IMR-90 (cell line): ENCODE data around the gene TK2. TPM values are rescaled to one million over a fixed set of nuclear protein-coding genes. Genes with fewer than 3 reads are reported as not detected.

Source experiments
- ATAC-seq: fragments of 200-7000 bp; cut with Tn5 transposase; 2 replicates; pipeline ENCODE4 v1.9.1; 2020; ENCODE audit warnings: low read depth, mild to moderate bottlenecking, moderate library complexity
- BruUV-seq: library from RNA; stranded (reverse); fragments of 400-500 nt; replicated peaks from 2 replicates; lab custom pipeline; 2021; lab: Mats Ljungman, UMichigan
- CTCF ChIA-PET: fragments of 300-600 bp; formaldehyde crosslinking; extraction: SDS; loops from one replicate; lab custom pipeline; 2021; ENCODE audit warnings: antibody characterized with exemption; lab: Yijun Ruan, JAX
- POLR2A ChIA-PET: fragments of 300-600 bp; sonication (Branson Sonifier 250); formaldehyde crosslinking; loops from one replicate; lab custom pipeline; 2022; ENCODE audit warnings: antibody characterized with exemption; ENCODE audit not compliant: unreplicated experiment; lab: Charles Lee
- DNase-seq: peaks from one replicate; pipeline ENCODE4 v3.0.0; 2013
- H2AFZ ChIP-seq: replicated peaks from 2 replicates; pipeline ENCODE3; 2013; ENCODE audit warnings: low read length, mild to moderate bottlenecking; ENCODE audit not compliant: poor library complexity
- H2AK5ac ChIP-seq: 2 replicates; pipeline ENCODE4 v1.6.1; 2013; ENCODE audit warnings: low read depth, low read length, inconsistent platforms
- H2AK9ac ChIP-seq: replicated peaks from 2 replicates; pipeline ENCODE3; 2013; ENCODE audit warnings: mild to moderate bottlenecking, low read depth, low read length, moderate library complexity; ENCODE audit not compliant: poor library complexity
- H2BK120ac ChIP-seq: 2 replicates; pipeline ENCODE4 v1.6.1; 2013; ENCODE audit warnings: low read depth, low read length, inconsistent platforms
- H2BK15ac ChIP-seq: 3 replicates; pipeline ENCODE4 v1.6.1; 2013; ENCODE audit warnings: low read depth, low read length, inconsistent platforms
- H2BK20ac ChIP-seq: 2 replicates; pipeline ENCODE4 v1.6.1; 2013; ENCODE audit warnings: low read depth, mild to moderate bottlenecking, inconsistent platforms, low read length, moderate library complexity
- H2BK5ac ChIP-seq: 2 replicates; pipeline ENCODE4 v1.6.1; 2013; ENCODE audit warnings: mild to moderate bottlenecking, low read depth, low read length, inconsistent platforms; ENCODE audit not compliant: poor library complexity, severe bottlenecking
- H3K14ac ChIP-seq: replicated peaks from 2 replicates; pipeline ENCODE4 v1.6.1; 2013; ENCODE audit warnings: low read depth, low read length, inconsistent platforms
- H3K18ac ChIP-seq: 2 replicates; pipeline ENCODE4 v1.6.1; 2013; ENCODE audit warnings: low read depth, low read length, control low read depth
- H3K23ac ChIP-seq: 2 replicates; pipeline ENCODE4 v1.6.1; 2013; ENCODE audit warnings: low read depth, low read length, inconsistent platforms
- H3K27ac ChIP-seq: 2 replicates; pipeline ENCODE4 v1.5.1; 2013; ENCODE audit warnings: mild to moderate bottlenecking, control low read depth, low read length; ENCODE audit not compliant: insufficient read depth
- H3K27me3 ChIP-seq: 2 replicates; pipeline ENCODE4 v1.6.1; 2013; ENCODE audit warnings: low read length; ENCODE audit not compliant: control insufficient read depth, insufficient read depth
- H3K36me3 ChIP-seq: 2 replicates; pipeline ENCODE4 v1.6.1; 2013; ENCODE audit warnings: low read length, mixed read lengths; ENCODE audit not compliant: control insufficient read depth, insufficient read depth
- H3K4ac ChIP-seq: 2 replicates; pipeline ENCODE4 v1.6.1; 2013; ENCODE audit warnings: low read depth, low read length, inconsistent platforms
- H3K4me1 ChIP-seq: 2 replicates; pipeline ENCODE4 v1.6.1; 2013; ENCODE audit warnings: low read length, mixed read lengths; ENCODE audit not compliant: control insufficient read depth, insufficient read depth
- H3K4me2 ChIP-seq: 2 replicates; pipeline ENCODE4 v1.6.1; 2013; ENCODE audit warnings: low read depth, mild to moderate bottlenecking, control low read depth, low read length, moderate library complexity
- H3K4me3 ChIP-seq: 2 replicates; pipeline ENCODE4 v1.5.1; 2013; ENCODE audit warnings: low read depth, mild to moderate bottlenecking, control low read depth, low read length, moderate library complexity; ENCODE audit not compliant: insufficient read depth
- H3K56ac ChIP-seq: 2 replicates; pipeline ENCODE4 v1.6.1; 2013; ENCODE audit warnings: low read length, inconsistent platforms; ENCODE audit not compliant: insufficient read depth; ENCODE audit errors: extremely low read depth
- H3K79me1 ChIP-seq, 2 experiments: 2 replicates each; pipeline ENCODE4 v1.6.1; 2013; ENCODE audit warnings: low read length in 2 of 2, inconsistent platforms in 1 of 2, low read depth in 1 of 2
- H3K9ac ChIP-seq: 2 replicates; pipeline ENCODE4 v1.6.1; 2013; ENCODE audit warnings: low read depth, low read length, control low read depth
- H3K9me1 ChIP-seq: 2 replicates; pipeline ENCODE4 v1.6.1; 2013; ENCODE audit warnings: low read length, inconsistent platforms; ENCODE audit not compliant: insufficient read depth
- H3K9me3 ChIP-seq: 2 replicates; pipeline ENCODE4 v1.6.1; 2013; ENCODE audit warnings: low read length; ENCODE audit not compliant: control insufficient read depth, insufficient read depth
- H4K20me1 ChIP-seq: 2 replicates; pipeline ENCODE4 v1.6.1; 2013; ENCODE audit warnings: low read length, inconsistent platforms; ENCODE audit not compliant: insufficient read depth
- H4K5ac ChIP-seq: 2 replicates; pipeline ENCODE4 v1.6.1; 2013; ENCODE audit warnings: mild to moderate bottlenecking, low read depth, low read length, control low read depth
- H4K8ac ChIP-seq, 2 experiments: 2 replicates each; pipeline ENCODE4 v1.6.1; 2013; ENCODE audit warnings: low read depth in 2 of 2, low read length in 2 of 2, control low read depth in 1 of 2, inconsistent platforms in 1 of 2
- H4K91ac ChIP-seq: 2 replicates; pipeline ENCODE4 v1.6.1; 2013; ENCODE audit warnings: low read depth, low read length, inconsistent platforms; ENCODE audit not compliant: insufficient read depth
- BHLHE40 ChIP-seq: fragments of 150-350 bp; IDR thresholded peaks from 2 replicates; pipeline ENCODE4 v1.6.1; 2016; ENCODE audit warnings: mild to moderate bottlenecking, low read depth, low read length
- CEBPB ChIP-seq: IDR thresholded peaks from 2 replicates; pipeline ENCODE4 v1.6.1; 2012; ENCODE audit warnings: low read depth, low read length, improper control_type of control experiment
- CHD1 ChIP-seq: IDR thresholded peaks from 2 replicates; pipeline ENCODE4 v1.6.1; 2012; ENCODE audit warnings: low read depth, low read length, improper control_type of control experiment
- FOS ChIP-seq: fragments of 150-350 bp; IDR thresholded peaks from 2 replicates; pipeline ENCODE4 v1.6.1; 2016; ENCODE audit warnings: low read depth, low read length
- MAFK ChIP-seq: IDR thresholded peaks from 2 replicates; pipeline ENCODE4 v1.6.1; 2012; ENCODE audit warnings: low read depth, low read length, improper control_type of control experiment
- MAZ ChIP-seq: IDR thresholded peaks from 2 replicates; pipeline ENCODE4 v1.6.1; 2012; ENCODE audit warnings: low read depth, mild to moderate bottlenecking, low read length, improper control_type of control experiment, moderate library complexity, borderline replicate concordance
- MXI1 ChIP-seq: IDR thresholded peaks from 2 replicates; pipeline ENCODE4 v1.6.1; 2012; ENCODE audit warnings: low read depth, mild to moderate bottlenecking, low read length, moderate library complexity, borderline replicate concordance
- NFE2L2 ChIP-seq: fragments of 150-350 bp; IDR thresholded peaks from 2 replicates; pipeline ENCODE4 v1.6.1; 2016; ENCODE audit warnings: low read depth, mild to moderate bottlenecking, low read length
- POLR2A ChIP-seq: IDR thresholded peaks from 2 replicates; pipeline ENCODE4 v1.6.1; 2012; ENCODE audit warnings: mild to moderate bottlenecking, low read depth, low read length
- RAD21 ChIP-seq: IDR thresholded peaks from 2 replicates; pipeline ENCODE4 v1.6.1; 2012; ENCODE audit warnings: low read length, improper control_type of control experiment
- RCOR1 ChIP-seq: IDR thresholded peaks from 2 replicates; pipeline ENCODE4 v1.6.1; 2012; ENCODE audit warnings: mild to moderate bottlenecking, low read length, improper control_type of control experiment; ENCODE audit not compliant: insufficient replicate concordance
- RFX5 ChIP-seq: IDR thresholded peaks from 2 replicates; pipeline ENCODE4 v1.8.0; 2012; ENCODE audit warnings: low read depth, mild to moderate bottlenecking, low read length, moderate library complexity
- SMC3 ChIP-seq: fragments of 150-350 bp; IDR thresholded peaks from 2 replicates; pipeline ENCODE4 v1.6.1; 2016; ENCODE audit warnings: low read depth, mild to moderate bottlenecking, antibody characterized with exemption, low read length, moderate library complexity
- WGBS, 2 experiments: methylation state at CpG; one replicate each; pipeline versions ENCODE4 v1.1.5 to v1.1.7; 2013; ENCODE audit warnings: missing lambda C conversion rate in 2 of 2; ENCODE audit not compliant: insufficient read length in 1 of 2; ENCODE audit errors: extremely low coverage in 2 of 2; 5-methylcytosine and 5-hydroxymethylcytosine counted together
- dilution Hi-C: fragments of 300-500 bp; cut with HindIII; formaldehyde crosslinking; loops from one replicate; pipeline ENCODE4 v1.14.3; 2018; ENCODE audit warnings: low sequenced_read_pairs; ENCODE audit not compliant: unreplicated experiment
- in situ Hi-C: fragments of 300-500 bp; cut with MboI; formaldehyde crosslinking; loops from 3 replicates; pipeline ENCODE4 v1.14.3; 2019; ENCODE audit warnings: low sequenced_read_pairs, inconsistent platforms, mixed read lengths
- intact Hi-C: fragments of 100-400 bp; cut with micrococcal nuclease; formaldehyde crosslinking; loops from 2 replicates; pipeline ENCODE4 v1.10.0; 2022
- polyA plus RNA-seq, 3 experiments: library from polyadenylated mRNA; depleted of rRNA; stranded (reverse); fragments of >200 nt; gene quantifications; 2 replicates each; pipeline ENCODE4 v1.2.3, GENCODE V29; 2012; ENCODE audit warnings: low replicate concordance in 1 of 3
- total RNA-seq: library from RNA; depleted of rRNA; stranded (reverse); fragments of >200 nt; gene quantifications from 2 replicates; pipeline ENCODE4 v1.2.3, GENCODE V29; 2012
- TF ChIP-seq, protein P1 (sequence below): fragments of 150-350 bp; IDR thresholded peaks from 2 replicates; pipeline ENCODE4 v1.6.1; 2016; ENCODE audit warnings: low read depth, mild to moderate bottlenecking, low read length, moderate library complexity, borderline replicate concordance
- TF ChIP-seq, protein P2 (sequence below): conservative IDR thresholded peaks from 2 replicates; pipeline ENCODE4 v1.5.1; 2012; ENCODE audit warnings: mild to moderate bottlenecking, low read depth, low read length, improper control_type of control experiment
- TF ChIP-seq, protein P3 (sequence below): fragments of 150-350 bp; IDR thresholded peaks from 2 replicates; pipeline ENCODE4 v1.6.1; 2017; ENCODE audit warnings: mild to moderate bottlenecking, antibody characterized with exemption, low read length, low read depth

TK2 gene
- total and polyA plus RNA-seq, 2 of the 4 experiments (the other 2 are of a cell fraction) = 14.7 to 16.5 TPM

DNA sequence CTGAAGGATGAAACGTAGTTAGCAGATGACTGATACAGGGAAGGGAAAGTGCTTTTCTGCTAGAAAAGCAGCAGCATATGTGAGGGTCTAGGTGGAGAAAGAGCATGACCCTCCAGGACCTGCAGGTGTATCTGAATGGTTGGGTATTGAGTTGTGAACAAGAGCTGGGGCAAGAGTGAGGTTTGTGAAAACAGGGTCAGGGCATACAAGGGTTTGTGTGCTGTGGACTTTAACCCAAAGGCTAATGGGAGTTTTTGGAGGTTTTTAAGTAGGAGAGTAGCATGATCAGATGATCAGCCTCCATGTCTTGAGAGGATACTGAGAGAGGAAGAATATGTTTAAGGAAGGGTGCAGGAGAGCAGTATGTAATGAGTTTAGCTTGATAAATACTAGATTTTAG, 10.2 kb upstream of the TK2 start:
- ChIA-PET POLR2A (no interaction called here), CTCF (no interaction called here)
- H2BK20ac ChIP-seq = no peak overlapping the region
- 0 out of 2 replicates have a peak, but pooled peaks cover 3% of the 10 kb centered on the region for H4K20me1 ChIP-seq
- intact Hi-C loops (no loop called here), dilution Hi-C loops (no loop called here), in situ Hi-C loops (no loop called here)
- no peak overlapping the region for H3K18ac ChIP-seq
- TF ChIP-seq, protein P1, sequence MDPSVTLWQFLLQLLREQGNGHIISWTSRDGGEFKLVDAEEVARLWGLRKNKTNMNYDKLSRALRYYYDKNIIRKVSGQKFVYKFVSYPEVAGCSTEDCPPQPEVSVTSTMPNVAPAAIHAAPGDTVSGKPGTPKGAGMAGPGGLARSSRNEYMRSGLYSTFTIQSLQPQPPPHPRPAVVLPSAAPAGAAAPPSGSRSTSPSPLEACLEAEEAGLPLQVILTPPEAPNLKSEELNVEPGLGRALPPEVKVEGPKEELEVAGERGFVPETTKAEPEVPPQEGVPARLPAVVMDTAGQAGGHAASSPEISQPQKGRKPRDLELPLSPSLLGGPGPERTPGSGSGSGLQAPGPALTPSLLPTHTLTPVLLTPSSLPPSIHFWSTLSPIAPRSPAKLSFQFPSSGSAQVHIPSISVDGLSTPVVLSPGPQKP = no peak
- TF ChIP-seq, protein P2, sequence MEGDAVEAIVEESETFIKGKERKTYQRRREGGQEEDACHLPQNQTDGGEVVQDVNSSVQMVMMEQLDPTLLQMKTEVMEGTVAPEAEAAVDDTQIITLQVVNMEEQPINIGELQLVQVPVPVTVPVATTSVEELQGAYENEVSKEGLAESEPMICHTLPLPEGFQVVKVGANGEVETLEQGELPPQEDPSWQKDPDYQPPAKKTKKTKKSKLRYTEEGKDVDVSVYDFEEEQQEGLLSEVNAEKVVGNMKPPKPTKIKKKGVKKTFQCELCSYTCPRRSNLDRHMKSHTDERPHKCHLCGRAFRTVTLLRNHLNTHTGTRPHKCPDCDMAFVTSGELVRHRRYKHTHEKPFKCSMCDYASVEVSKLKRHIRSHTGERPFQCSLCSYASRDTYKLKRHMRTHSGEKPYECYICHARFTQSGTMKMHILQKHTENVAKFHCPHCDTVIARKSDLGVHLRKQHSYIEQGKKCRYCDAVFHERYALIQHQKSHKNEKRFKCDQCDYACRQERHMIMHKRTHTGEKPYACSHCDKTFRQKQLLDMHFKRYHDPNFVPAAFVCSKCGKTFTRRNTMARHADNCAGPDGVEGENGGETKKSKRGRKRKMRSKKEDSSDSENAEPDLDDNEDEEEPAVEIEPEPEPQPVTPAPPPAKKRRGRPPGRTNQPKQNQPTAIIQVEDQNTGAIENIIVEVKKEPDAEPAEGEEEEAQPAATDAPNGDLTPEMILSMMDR = no peak
- TF ChIP-seq NFE2L2 (no peak), SMC3 (no peak), MAZ (no peak), FOS (no peak), POLR2A (no peak), RAD21 (no peak), CEBPB (no peak), BHLHE40 (no peak), RCOR1 (no peak), MXI1 (no peak), RFX5 (no peak), MAFK (no peak), CHD1 (no peak)
- TF ChIP-seq, protein P3, sequence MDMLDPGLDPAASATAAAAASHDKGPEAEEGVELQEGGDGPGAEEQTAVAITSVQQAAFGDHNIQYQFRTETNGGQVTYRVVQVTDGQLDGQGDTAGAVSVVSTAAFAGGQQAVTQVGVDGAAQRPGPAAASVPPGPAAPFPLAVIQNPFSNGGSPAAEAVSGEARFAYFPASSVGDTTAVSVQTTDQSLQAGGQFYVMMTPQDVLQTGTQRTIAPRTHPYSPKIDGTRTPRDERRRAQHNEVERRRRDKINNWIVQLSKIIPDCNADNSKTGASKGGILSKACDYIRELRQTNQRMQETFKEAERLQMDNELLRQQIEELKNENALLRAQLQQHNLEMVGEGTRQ = no peak
- H3K27ac ChIP-seq = no peak overlapping the region
- H3K14ac ChIP-seq = no peak overlapping the region
- H3K9me1 ChIP-seq = 0 out of 2 replicates have a peak, but pooled peaks cover 3% of the 10 kb centered on the region
- DNase-seq (no peak), ATAC-seq (no peak)
- H3K4me3 ChIP-seq = no peak overlapping the region
- BruUV-seq = no TSS peak
- no peak overlapping the region for H2BK120ac ChIP-seq
- H4K5ac ChIP-seq = no peak overlapping the region
- no peaks in the 10 kb centered on the region for H3K4me1 ChIP-seq
- H2AFZ ChIP-seq = no peak overlapping the region
- H2AK5ac ChIP-seq = no peak overlapping the region
- H3K4ac ChIP-seq = no peak overlapping the region
- no peak overlapping the region for H3K56ac ChIP-seq
- H3K4me2 ChIP-seq = no peak overlapping the region
- H3K79me1 ChIP-seq = peaks cover 25 to 54% of the 10 kb centered on the region in 2 experiments
- H4K91ac ChIP-seq = no peak overlapping the region
- no peak overlapping the region for H4K8ac ChIP-seq
- 40% methylated on average over 1 of the region's 1 CpG; no CpG with 5 or more reads in 1 of the 2 experiments for WGBS, 2 experiments
- H2BK15ac ChIP-seq = no peak overlapping the region
- no peak overlapping the region for H2BK5ac ChIP-seq
- H2AK9ac ChIP-seq = no peak overlapping the region
- H3K9me3 ChIP-seq = no peaks in the 10 kb centered on the region
- no peak overlapping the region for H3K9ac ChIP-seq
- H3K23ac ChIP-seq = no peak overlapping the region
- H3K36me3 ChIP-seq = peaks cover 14% of the 10 kb centered on the region
- no peaks in the 10 kb centered on the region for H3K27me3 ChIP-seq
